Smooth muscle cell (in vitro differentiated cells): ENCODE measurements around the gene ZFYVE28. TPM values are rescaled to one million over a fixed set of nuclear protein-coding genes. Genes with fewer than 3 reads are reported as not detected.

Source experiments
- DNase-seq: peaks from one replicate; lab custom pipeline; 2025; ENCODE audit not compliant: unreplicated experiment; lab: John Stamatoyannopoulos, UW
- H2AFZ ChIP-seq: fragments of 200-600 bp; sonication (generic); 2 replicates; pipeline ENCODE4 v1.6.0; 2016; ENCODE audit warnings: antibody characterized with exemption, low read depth, mild to moderate bottlenecking
- H3F3A ChIP-seq: fragments of 200-600 bp; sonication (generic); 2 replicates; pipeline ENCODE4 v1.6.0; 2017; ENCODE audit warnings: antibody characterized with exemption, low read depth
- H3K27ac ChIP-seq: fragments of 200-600 bp; sonication (generic); 2 replicates; pipeline ENCODE4 v1.5.1; 2016; ENCODE audit warnings: low read depth, mild to moderate bottlenecking
- H3K27me3 ChIP-seq: fragments of 200-600 bp; sonication (generic); 2 replicates; pipeline ENCODE4 v1.6.1; 2016; ENCODE audit warnings: low read depth, mild to moderate bottlenecking
- H3K36me3 ChIP-seq: fragments of 200-600 bp; sonication (generic); 2 replicates; pipeline ENCODE4 v1.5.1; 2016; ENCODE audit warnings: low read depth
- H3K4me1 ChIP-seq: fragments of 200-600 bp; sonication (generic); 2 replicates; pipeline ENCODE4 v1.5.1; 2016; ENCODE audit warnings: low read depth
- H3K4me2 ChIP-seq: fragments of 200-600 bp; sonication (generic); 2 replicates; pipeline ENCODE4 v1.6.0; 2016; ENCODE audit warnings: mild to moderate bottlenecking
- H3K4me3 ChIP-seq: fragments of 200-600 bp; sonication (generic); 2 replicates; pipeline ENCODE4 v1.5.1; 2016; ENCODE audit warnings: mild to moderate bottlenecking
- H3K79me2 ChIP-seq: fragments of 200-600 bp; sonication (generic); 2 replicates; pipeline ENCODE4 v1.6.0; 2016; ENCODE audit warnings: low read depth, mild to moderate bottlenecking
- H3K9ac ChIP-seq: fragments of 200-600 bp; sonication (generic); 2 replicates; pipeline ENCODE4 v1.6.0; 2016; ENCODE audit warnings: low read depth
- H3K9me3 ChIP-seq: fragments of 200-600 bp; sonication (generic); replicated peaks from 2 replicates; pipeline ENCODE4 v1.5.1; 2016; ENCODE audit warnings: low read depth
- H4K20me1 ChIP-seq: fragments of 200-600 bp; sonication (generic); 2 replicates; pipeline ENCODE4 v1.6.0; 2016; ENCODE audit warnings: low read depth
- CTCF ChIP-seq: fragments of 200-600 bp; sonication (generic); IDR thresholded peaks from 2 replicates; pipeline ENCODE4 v1.5.1; 2017; ENCODE audit warnings: borderline replicate concordance, mild to moderate bottlenecking, antibody characterized with exemption; ENCODE audit not compliant: insufficient read depth, poor library complexity, severe bottlenecking
- WGBS: methylation state at CpG from one replicate; pipeline ENCODE4 v1.1.7; 2016; ENCODE audit warnings: low lambda C conversion rate; 5-methylcytosine and 5-hydroxymethylcytosine counted together
- polyA plus RNA-seq: library from polyadenylated mRNA; unstranded; fragments of >200 nt; fragmentation: Nextera tagmentation; extraction: Ambion mirVana; gene quantifications from 2 replicates; pipeline ENCODE4 v1.2.1, GENCODE V29; 2016
- total RNA-seq: library from RNA; depleted of rRNA; stranded (reverse); fragments of >200 nt; gene quantifications from 2 replicates; pipeline ENCODE4 v1.2.3, GENCODE V29; 2014

Gene ZFYVE28
- total and polyA plus RNA-seq, 2 experiments from 2014 or later = 0.22 TPM; not detected in 1

- no peaks in the 10 kb centered on the region for H3K27me3 ChIP-seq
These were observed 151.1 kb downstream of the ZFYVE28 start for GRCh38 chr4:2267320-2267811.

GRCh38 chr4:2266821-2267220, 151.6 kb downstream of the ZFYVE28 start:
- DNase-seq = no peak
- H3K9ac ChIP-seq = no peak overlapping the region
- H4K20me1 ChIP-seq = no peaks in the 10 kb centered on the region
- no peak overlapping the region for H2AFZ ChIP-seq
- no peak overlapping the region for H3K4me2 ChIP-seq
- H3K79me2 ChIP-seq = no peaks in the 10 kb centered on the region
- H3K27ac ChIP-seq = no peak overlapping the region
- H3F3A ChIP-seq = no peaks in the 10 kb centered on the region
- no peak for TF ChIP-seq CTCF
- H3K9me3 ChIP-seq = no peaks in the 10 kb centered on the region
- H3K36me3 ChIP-seq = no peaks in the 10 kb centered on the region
- no peak overlapping the region for H3K4me3 ChIP-seq
- peaks cover 11% of the 10 kb centered on the region for H3K4me1 ChIP-seq
- WGBS = 94% methylated on average over 5 of the region's 5 CpGs
- H3K27me3 ChIP-seq = no peaks in the 10 kb centered on the region

More at GRCh38 chr4:2267320-2267811, 151.1 kb downstream of the ZFYVE28 start:
- Histone ChIP-seq H2AFZ (no peak overlapping the region), H3K36me3 (no peaks in the 10 kb centered on the region), H3K4me3 (no peak overlapping the region), H3K4me1 (peaks cover 11% of the 10 kb centered on the region), H4K20me1 (no peaks in the 10 kb centered on the region), H3K4me2 (no peak overlapping the region), H3F3A (no peaks in the 10 kb centered on the region), H3K9ac (no peak overlapping the region), H3K27ac (no peak overlapping the region), H3K79me2 (no peaks in the 10 kb centered on the region), H3K9me3 (no peaks in the 10 kb centered on the region)
- WGBS = 81% methylated on average over 18 of the region's 18 CpGs
- no peak for TF ChIP-seq CTCF
- DNase-seq = no peak

- Histone ChIP-seq H3K4me3 (no peak overlapping the region), H3K4me1 (peaks cover 11% of the 10 kb centered on the region), H3K9ac (no peak overlapping the region), H3K9me3 (no peaks in the 10 kb centered on the region), H3K4me2 (no peak overlapping the region), H3K27me3 (no peaks in the 10 kb centered on the region), H3K79me2 (peaks cover 1% of the 10 kb centered on the region), H3K36me3 (no peaks in the 10 kb centered on the region), H4K20me1 (peaks cover under 1% of the 10 kb centered on the region), H3F3A (no peaks in the 10 kb centered on the region), H2AFZ (no peak overlapping the region), H3K27ac (no peak overlapping the region)
- TF ChIP-seq CTCF = no peak
- 60% methylated on average over 8 of the region's 8 CpGs for WGBS
- DNase-seq = no peak
These were observed 152.3 kb downstream of the ZFYVE28 start for GRCh38 chr4:2266181-2266580.
